GM19328 (cell line): ENCODE measurements around the gene PCDHGA1.

ENCODE experiments used
- ATAC-seq: cut with Tn5 transposase; IDR thresholded peaks from one replicate; pipeline ENCODE4 v1.9.1; 2021; ENCODE audit warnings: mild to moderate bottlenecking, moderate library complexity; ENCODE audit not compliant: unreplicated experiment

PCDHGA1 gene

GRCh38 chr5:141490271-141490670, 160.0 kb downstream of the PCDHGA1 start:
- ATAC-seq = no peak

GRCh38 chr5:141490771-141491170, 160.5 kb downstream of the PCDHGA1 start:
- no peak for ATAC-seq

- ATAC-seq = no peak
Measured at GRCh38 chr5:141491323-141492167, 161.2 kb downstream of the PCDHGA1 start.

GRCh38 chr5:141492168-141492885, 162.0 kb downstream of the PCDHGA1 start:
- no peak for ATAC-seq

DNA sequence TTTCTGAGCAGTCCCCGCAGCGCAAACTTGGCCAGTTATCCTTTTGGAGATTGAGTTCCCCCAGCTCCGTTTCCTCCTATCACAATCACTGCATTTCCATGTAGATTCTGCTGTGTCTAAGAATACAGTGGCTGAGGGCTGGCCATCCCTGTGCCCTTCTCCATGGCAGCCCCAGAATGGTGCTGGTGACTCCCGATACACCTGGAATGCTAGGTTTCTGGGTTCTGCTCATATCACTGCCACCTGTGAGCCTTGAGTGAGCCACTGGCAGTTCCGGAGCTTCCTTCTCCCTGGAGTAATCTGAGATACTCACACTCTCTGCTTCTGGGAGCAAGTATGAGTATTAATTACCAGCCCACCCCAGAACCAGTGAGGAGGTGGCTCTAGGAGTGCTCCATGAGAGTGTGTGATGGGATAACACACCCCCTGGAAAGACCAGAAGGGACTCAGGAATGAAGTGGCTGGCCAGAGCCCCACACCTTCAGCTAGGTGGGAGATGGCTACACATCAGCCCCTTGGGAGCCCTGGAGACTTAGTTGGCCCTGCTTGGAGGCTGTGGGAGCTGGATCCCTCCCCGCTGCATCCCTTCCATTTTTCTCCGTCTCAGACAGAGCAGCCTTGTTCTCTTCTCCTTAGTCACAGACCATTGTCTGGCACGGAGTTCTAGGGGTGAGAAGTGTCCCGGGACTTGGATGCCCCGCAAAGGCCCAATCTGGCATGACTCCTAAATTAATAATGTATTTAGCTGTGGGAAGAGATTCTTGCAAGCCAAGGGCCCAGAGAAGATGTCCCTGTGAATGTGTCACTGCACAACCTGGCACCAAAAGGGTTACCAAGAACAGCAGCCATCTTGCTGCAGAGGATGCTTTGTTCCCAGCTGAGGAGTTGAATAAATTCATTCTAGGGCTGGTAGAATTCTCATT, 163.4 kb downstream of the PCDHGA1 start:
- ATAC-seq = no peak

DNA sequence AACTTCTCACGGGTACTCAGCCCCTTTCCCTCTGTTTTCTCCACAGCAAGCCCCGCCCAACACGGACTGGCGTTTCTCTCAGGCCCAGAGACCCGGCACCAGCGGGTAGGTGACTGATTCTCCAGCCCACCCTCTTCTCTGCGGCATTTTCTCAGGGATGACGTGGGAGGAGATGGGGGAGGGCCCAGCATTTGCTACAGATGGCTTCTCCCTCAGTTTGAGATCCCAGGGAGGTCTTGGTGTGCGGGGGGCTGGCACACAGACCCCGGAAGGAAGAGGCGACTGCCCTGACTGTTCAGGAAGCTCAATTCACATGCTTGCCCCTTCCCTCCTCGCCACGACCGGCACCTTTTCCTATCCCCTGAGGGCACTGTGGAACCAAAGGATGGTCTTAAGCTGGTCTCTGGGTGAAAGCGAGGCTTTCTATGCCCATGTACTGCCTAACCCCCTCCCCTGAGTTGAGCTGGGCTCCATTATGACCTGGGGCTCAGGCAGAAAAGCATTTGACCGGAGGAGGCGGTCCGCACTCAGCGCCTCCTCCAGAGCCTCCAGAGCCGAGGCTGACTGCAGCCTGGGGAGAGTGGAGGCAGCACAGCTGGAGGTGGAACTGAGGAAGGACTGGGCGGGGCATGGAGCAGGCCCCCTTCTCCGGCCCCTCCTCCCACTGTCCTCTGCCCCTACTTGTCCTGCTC, 164.6 kb downstream of the PCDHGA1 start:
- ATAC-seq = no peak

DNA sequence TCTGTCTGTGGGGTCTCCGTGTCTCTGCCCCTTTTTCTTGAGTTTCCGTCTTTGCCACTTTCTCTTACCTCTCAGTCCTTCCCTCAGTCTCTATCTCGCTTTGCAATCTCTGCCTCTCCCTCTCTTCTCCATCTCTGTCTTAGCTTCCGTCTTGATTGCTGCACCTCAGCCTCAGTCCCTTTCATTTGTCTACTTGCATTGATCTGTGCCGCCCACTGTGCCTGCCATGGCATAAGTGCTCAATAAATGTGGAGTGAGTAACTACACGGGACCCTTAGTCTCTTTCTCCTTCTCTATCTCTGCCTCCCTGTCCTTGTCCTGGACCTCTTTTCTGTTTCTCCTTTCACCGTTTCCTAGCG, 165.1 kb downstream of the PCDHGA1 start:
- no peak for ATAC-seq

GRCh38 chr5:141496038-141496437, 165.7 kb downstream of the PCDHGA1 start:
- ATAC-seq = no peak

DNA sequence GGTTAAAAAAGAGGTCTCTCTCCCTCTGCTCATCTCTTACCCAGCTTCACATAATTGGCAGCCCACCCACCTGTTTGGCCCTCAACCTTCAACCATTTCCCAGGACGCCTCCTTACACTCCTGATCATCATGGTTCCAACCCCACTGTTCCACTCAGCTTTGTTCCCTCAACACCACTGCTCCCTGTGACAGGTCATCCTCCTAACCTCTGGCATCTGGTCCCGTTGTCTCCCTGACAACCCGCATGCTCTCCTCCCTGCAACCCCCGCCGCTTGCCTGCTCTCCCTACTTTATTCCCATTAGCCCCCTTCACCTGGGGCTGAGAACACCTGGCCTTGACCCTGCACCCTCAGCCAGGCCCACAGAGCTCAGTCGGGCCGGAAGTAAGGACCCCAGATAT, 171.4 kb downstream of the PCDHGA1 start:
- ATAC-seq = no peak

DNA sequence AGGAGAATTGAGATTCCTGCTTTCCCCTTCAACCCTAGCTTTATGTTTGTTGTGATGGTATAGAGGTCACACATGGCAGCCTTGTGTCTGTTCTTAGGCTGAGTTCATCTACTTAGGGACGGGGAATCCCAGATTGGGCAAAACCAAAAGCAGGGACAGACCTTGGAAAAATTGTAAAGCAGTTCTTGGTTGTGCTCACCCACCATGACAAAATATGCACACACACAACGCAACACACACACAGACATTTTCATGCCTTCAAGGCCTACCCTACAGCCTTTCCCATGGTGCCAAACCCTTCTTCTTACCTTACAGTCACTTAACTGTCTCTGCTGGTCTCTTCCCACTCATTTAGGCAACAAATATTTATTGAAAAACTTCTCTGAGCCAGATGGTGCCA, 173.4 kb downstream of the PCDHGA1 start:
- no peak for ATAC-seq

- no peak for ATAC-seq
Measured at GRCh38 chr5:141504216-141504615, 173.9 kb downstream of the PCDHGA1 start.

DNA sequence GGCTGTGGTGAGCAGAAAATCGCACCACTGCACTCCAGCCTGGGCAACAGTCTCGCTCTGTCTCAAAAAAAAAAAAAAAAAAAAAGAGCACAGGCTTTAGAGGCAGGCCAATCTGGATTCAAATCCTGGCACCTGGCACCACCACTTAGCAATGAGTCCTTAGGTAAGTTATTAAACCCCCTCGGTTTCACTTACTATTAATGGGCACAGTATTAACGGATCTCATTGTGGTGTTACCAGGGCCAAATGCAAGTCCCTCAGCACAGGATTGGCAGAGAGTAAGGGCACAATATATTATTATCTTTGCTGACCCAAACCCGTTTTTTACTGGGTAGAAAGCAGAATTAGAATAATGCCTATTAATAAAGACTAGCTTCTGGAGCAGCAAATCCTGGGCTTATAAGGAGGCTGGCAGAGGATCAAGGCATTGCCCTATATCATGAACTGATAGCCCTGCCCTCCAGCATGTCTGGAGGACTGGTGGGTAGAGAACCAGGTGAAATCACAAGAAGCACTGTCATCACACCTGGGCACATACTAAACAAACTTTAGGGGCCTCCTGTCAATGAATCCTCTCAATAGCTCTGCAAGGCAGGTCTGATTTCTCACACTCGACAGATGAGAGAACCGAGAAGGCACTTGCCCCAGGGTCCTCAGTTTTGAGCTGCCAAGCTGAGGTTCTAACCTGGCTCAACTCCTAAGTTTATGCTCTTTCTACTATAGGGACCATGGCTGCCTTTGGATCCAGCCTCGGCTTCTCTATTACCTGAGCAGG, 176.3 kb downstream of the PCDHGA1 start:
- no peak for ATAC-seq

DNA sequence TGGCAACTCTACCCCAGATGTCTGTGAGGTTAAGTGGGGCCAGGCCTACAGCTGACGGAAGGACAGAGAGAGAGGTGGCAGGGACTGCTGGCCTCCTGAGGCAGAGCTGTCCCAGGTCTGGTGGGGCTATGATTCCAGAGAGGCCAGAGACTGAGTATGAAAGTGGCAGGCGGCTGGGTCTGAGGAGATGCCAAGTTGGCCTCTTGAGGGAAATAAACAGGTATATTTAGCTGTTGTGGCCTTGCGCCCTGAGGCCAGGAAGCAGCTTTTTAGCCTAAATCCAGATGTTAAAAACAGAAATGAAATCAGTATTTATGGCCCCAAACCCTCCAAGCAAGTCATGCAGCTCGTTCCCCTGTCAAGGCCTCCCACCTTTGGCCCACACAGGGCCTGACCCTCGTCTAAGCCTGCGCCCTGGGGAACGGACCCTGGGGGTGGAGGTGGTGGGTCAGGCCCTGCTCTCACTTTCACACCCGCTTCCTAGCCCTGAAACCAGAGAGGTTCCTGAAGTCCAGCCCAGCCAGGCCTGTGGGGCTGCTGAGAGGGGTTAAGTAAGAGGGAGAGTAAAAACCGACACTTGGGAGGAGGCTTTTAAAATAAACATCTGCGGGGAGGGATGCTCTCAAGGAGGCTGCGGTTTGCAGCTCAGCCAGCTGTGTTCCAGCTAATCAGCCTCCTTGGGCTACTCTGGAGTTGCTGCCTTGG, 177.2 kb downstream of the PCDHGA1 start:
- ATAC-seq = peak; percentile 29

GRCh38 chr5:141508440-141508797, 178.1 kb downstream of the PCDHGA1 start:
- no peak for ATAC-seq

GRCh38 chr5:141508798-141509611, 178.7 kb downstream of the PCDHGA1 start:
- no peak for ATAC-seq

- ATAC-seq = no peak
Measured at GRCh38 chr5:141510160-141510559, 179.8 kb downstream of the PCDHGA1 start.

- ATAC-seq = peak; percentile 31
Measured at GRCh38 chr5:141510850-141511601, 180.7 kb downstream of the PCDHGA1 start.
